ENCODE results near the gene ATP10D.

Gene ATP10D

GRCh38 chr4:47590325-47590724 lies 105.2 kb downstream of the ATP10D start:
- no peak for DNase-seq (ENCODE audit: low read depth in 3 of 3)

GRCh38 chr4:47597696-47598095 lies 112.6 kb downstream of the ATP10D start:
- DNase-seq (ENCODE audit: low read depth in 3 of 3) = no peak

- no peak for DNase-seq (ENCODE audit: low read depth in 3 of 3)
Observed at GRCh38 chr4:47598320-47598719, 113.2 kb downstream of the ATP10D start.

GRCh38 chr4:47598896-47599295 lies 113.8 kb downstream of the ATP10D start:
- DNase-seq (ENCODE audit: low read depth in 3 of 3) = no peak

- no peak for DNase-seq (ENCODE audit: low read depth in 3 of 3)
Observed at GRCh38 chr4:47606482-47606881, 121.4 kb downstream of the ATP10D start.

- DNase-seq (ENCODE audit: low read depth in 3 of 3) = no peak
Observed at GRCh38 chr4:47612116-47613023, 127.3 kb downstream of the ATP10D start.

- no peak for DNase-seq (ENCODE audit: low read depth in 3 of 3)
Observed at GRCh38 chr4:47615385-47615784, 130.3 kb downstream of the ATP10D start.

GRCh38 chr4:47617607-47618006 lies 132.5 kb downstream of the ATP10D start:
- no peak for DNase-seq (ENCODE audit: low read depth in 3 of 3)

- no peak for DNase-seq (ENCODE audit: low read depth in 3 of 3)
Observed at GRCh38 chr4:47619691-47620090, 134.6 kb downstream of the ATP10D start.

- DNase-seq (ENCODE audit: low read depth in 3 of 3) = no peak
Observed at GRCh38 chr4:47621181-47621580, 136.1 kb downstream of the ATP10D start.

- DNase-seq (ENCODE audit: low read depth in 3 of 3) = no peak
Observed at GRCh38 chr4:47624031-47624441, 139.0 kb downstream of the ATP10D start.

GRCh38 chr4:47631161-47631560 lies 146.1 kb downstream of the ATP10D start:
- no peak for DNase-seq (ENCODE audit: low read depth in 3 of 3)

GRCh38 chr4:47639531-47639930 lies 154.5 kb downstream of the ATP10D start:
- no peak for DNase-seq (ENCODE audit: low read depth in 3 of 3)

GRCh38 chr4:47640911-47641310 lies 155.8 kb downstream of the ATP10D start:
- DNase-seq (ENCODE audit: low read depth in 3 of 3) = no peak

GRCh38 chr4:47641755-47642154 lies 156.7 kb downstream of the ATP10D start:
- DNase-seq (ENCODE audit: low read depth in 3 of 3) = no peak

- DNase-seq (ENCODE audit: low read depth in 3 of 3) = no peak
Observed at GRCh38 chr4:47642191-47642830, 157.2 kb downstream of the ATP10D start.

Data from stimulated activated CD4-positive, alpha-beta T cell treated with anti-CD3 and anti-CD28 coated beads, TNF-alpha, amount 100 ng/mL, for 4 hours (primary cell).